Astrocyte of the spinal cord (primary cell): Measurements from ENCODE around the gene DIP2C.

ENCODE experiments used
- DNase-seq: peaks from one replicate; pipeline ENCODE4 v3.0.0; 2011; ENCODE audit warnings: low read depth, low spot score
- H3K4me3 ChIP-seq: 2 replicates; pipeline ENCODE4 v1.5.1; 2011; ENCODE audit warnings: low read depth, mild to moderate bottlenecking, low read length, moderate library complexity
- CTCF ChIP-seq: IDR thresholded peaks from 2 replicates; pipeline ENCODE4 v1.5.1; 2012; ENCODE audit warnings: low read depth, mild to moderate bottlenecking, low read length, inconsistent platforms
- in situ Hi-C: cut with HindIII; loops from 2 replicates; pipeline ENCODE4 v1.10.0; 2017; ENCODE audit warnings: low sequenced_read_pairs

Gene DIP2C

GRCh38 chr10:493391-494148, 195.9 kb downstream of the DIP2C start:
- H3K4me3 ChIP-seq, result no peak overlapping the region
- no peak for TF ChIP-seq CTCF
- no peak for DNase-seq
- in situ Hi-C loops, result no loop called here

GRCh38 chr10:492836-493235, 196.6 kb downstream of the DIP2C start:
- H3K4me3 ChIP-seq, result no peak overlapping the region
- in situ Hi-C loops, result no loop called here
- TF ChIP-seq CTCF, result no peak
- DNase-seq, result no peak

- no peak for TF ChIP-seq CTCF
- in situ Hi-C loops, result no loop called here
Measured at GRCh38 chr10:491667-492424, 197.6 kb downstream of the DIP2C start.

GRCh38 chr10:490891-491571, 198.4 kb downstream of the DIP2C start:
- no peak overlapping the region for H3K4me3 ChIP-seq
- in situ Hi-C loops, result no loop called here
- no peak for DNase-seq
- TF ChIP-seq CTCF, result no peak

More at GRCh38 chr10:491667-492424, 197.6 kb downstream of the DIP2C start:
- DNase-seq, result no peak
- no peak overlapping the region for H3K4me3 ChIP-seq

GRCh38 chr10:490256-490655, 199.2 kb downstream of the DIP2C start:
- in situ Hi-C loops, result no loop called here
- H3K4me3 ChIP-seq, result no peak overlapping the region
- no peak for DNase-seq
- TF ChIP-seq CTCF, result no peak

GRCh38 chr10:489330-489729, 200.1 kb downstream of the DIP2C start:
- TF ChIP-seq CTCF, result no peak
- no peak overlapping the region for H3K4me3 ChIP-seq
- in situ Hi-C loops, result no loop called here
- DNase-seq, result no peak
